HEK293T (cell line): ENCODE data around the gene LYZL6.

Experiments
- CTCF ChIA-PET: fragments of 350-600 bp; formaldehyde crosslinking; extraction: SDS; loops from one replicate; lab custom pipeline; 2021; ENCODE audit warnings: antibody characterized with exemption, inconsistent platforms; lab: Yijun Ruan, JAX
- POLR2A ChIA-PET: fragments of 350-600 bp; formaldehyde crosslinking; extraction: SDS; loops from one replicate; lab custom pipeline; 2020; ENCODE audit warnings: antibody characterized with exemption, inconsistent platforms; lab: Yijun Ruan, JAX
- DNase-seq: peaks from one replicate; pipeline ENCODE4 v3.0.0; 2012; ENCODE audit warnings: mixed read lengths; ENCODE audit errors: extremely low spot score
- ARNT ChIP-seq: fragments of 450-650 bp; IDR thresholded peaks from 2 replicates; pipeline ENCODE4 v1.6.1; 2017; ENCODE audit warnings: mild to moderate bottlenecking
- BHLHE40 ChIP-seq: fragments of 450-650 bp; IDR thresholded peaks from 2 replicates; pipeline ENCODE4 v1.6.1; 2016; ENCODE audit warnings: mild to moderate bottlenecking, moderate library complexity, borderline replicate concordance
- CTBP1 ChIP-seq: fragments of 450-650 bp; IDR thresholded peaks from 2 replicates; pipeline ENCODE4 v1.6.1; 2016; ENCODE audit warnings: borderline replicate concordance
- ELF4 ChIP-seq: fragments of 450-650 bp; IDR thresholded peaks from 2 replicates; pipeline ENCODE4 v1.6.1; 2017; ENCODE audit warnings: antibody characterized with exemption
- FOXA1 ChIP-seq: fragments of 450-650 bp; IDR thresholded peaks from 2 replicates; pipeline ENCODE4 v1.6.1; 2016; ENCODE audit warnings: mild to moderate bottlenecking
- FOXK2 ChIP-seq: fragments of 450-650 bp; IDR thresholded peaks from 2 replicates; pipeline ENCODE4 v1.6.1; 2016; ENCODE audit warnings: mild to moderate bottlenecking
- FOXM1 ChIP-seq: fragments of 450-650 bp; IDR thresholded peaks from 2 replicates; pipeline ENCODE4 v1.6.1; 2017; ENCODE audit warnings: mild to moderate bottlenecking, borderline replicate concordance
- HDGF ChIP-seq: fragments of 450-650 bp; IDR thresholded peaks from 2 replicates; pipeline ENCODE4 v1.6.1; 2017; ENCODE audit warnings: antibody characterized with exemption, borderline replicate concordance
- L3MBTL2 ChIP-seq: fragments of 450-650 bp; conservative IDR thresholded peaks from 2 replicates; pipeline ENCODE4 v1.6.1; 2016; ENCODE audit warnings: mild to moderate bottlenecking
- LEF1 ChIP-seq: fragments of 450-650 bp; IDR thresholded peaks from 2 replicates; pipeline ENCODE4 v1.6.1; 2017; ENCODE audit warnings: mild to moderate bottlenecking, borderline replicate concordance
- NFRKB ChIP-seq: fragments of 450-650 bp; IDR thresholded peaks from 2 replicates; pipeline ENCODE4 v1.6.1; 2016; ENCODE audit warnings: mild to moderate bottlenecking, moderate library complexity
- SP1 ChIP-seq: fragments of 450-650 bp; IDR thresholded peaks from 2 replicates; pipeline ENCODE4 v1.6.1; 2017
- SUZ12 ChIP-seq: fragments of 450-650 bp; IDR thresholded peaks from 2 replicates; pipeline ENCODE4 v1.6.1; 2016; ENCODE audit warnings: mild to moderate bottlenecking
- TARDBP ChIP-seq: fragments of 450-650 bp; IDR thresholded peaks from 2 replicates; pipeline ENCODE4 v1.6.1; 2016
- ZNF384 ChIP-seq: fragments of 450-650 bp; IDR thresholded peaks from 2 replicates; pipeline ENCODE4 v1.6.1; 2016
- TF ChIP-seq, protein P1 (sequence below): fragments of 450-650 bp; IDR thresholded peaks from 2 replicates; pipeline ENCODE4 v1.6.1; 2016

LYZL6 gene

GRCh38 chr17:35973333-35974260 lies 30.1 kb upstream of the LYZL6 start:
- TF ChIP-seq BHLHE40 (no peak), ARNT (no peak), SP1 (no peak), FOXK2 (no peak), LEF1 (no peak), ZNF384 (no peak), HDGF (no peak)
- CTCF ChIA-PET: interaction anchor here (1.1 kb wide), 1 partner anchor 99 kb away, joined by 6 read pairs; no protein-coding TSS in a partner anchor
- DNase-seq: no peak
- POLR2A ChIA-PET: no interaction called here

- POLR2A ChIA-PET: no interaction called here
- CTCF ChIA-PET: interaction anchor here (1.1 kb wide), 1 partner anchor 100 kb away, joined by 6 read pairs; no protein-coding TSS in a partner anchor
Observed at GRCh38 chr17:35972945-35973332, 29.4 kb upstream of the LYZL6 start.

DNA sequence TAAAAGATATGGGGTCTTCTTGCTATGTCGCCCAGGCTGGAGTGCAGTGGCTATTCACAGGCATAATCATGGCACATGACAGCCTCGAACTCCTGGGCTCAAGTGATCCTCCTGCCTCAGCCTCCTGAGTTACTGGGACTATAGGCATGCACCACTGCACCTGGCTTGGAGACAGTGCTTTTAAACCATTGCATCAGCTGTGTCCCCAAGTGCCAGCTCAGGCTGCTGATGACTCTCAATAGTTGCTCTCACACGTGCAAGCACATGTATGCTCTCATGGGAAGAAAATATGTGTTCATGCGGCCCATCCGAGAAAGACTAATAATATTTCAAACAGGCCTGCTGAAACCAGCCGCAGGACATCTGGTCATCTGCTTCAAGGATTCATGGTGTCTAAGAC lies 29.0 kb upstream of the LYZL6 start:
- ChIA-PET CTCF (interaction anchor here (1.1 to 2.5 kb wide), 2 partner anchors 100 to 176 kb away, joined by 6 to 9 read pairs; no protein-coding TSS in a partner anchor), POLR2A (no interaction called here)
- TF ChIP-seq FOXA1 (no peak), TARDBP (no peak), BHLHE40 (no peak), ZNF384 (no peak), CTBP1 (no peak), HDGF (no peak), SUZ12 (no peak), ARNT (no peak), FOXM1 (no peak), FOXK2 (no peak), SP1 (no peak), LEF1 (no peak), L3MBTL2 (no peak), ELF4 (no peak), NFRKB (no peak)
- TF ChIP-seq, protein P1, sequence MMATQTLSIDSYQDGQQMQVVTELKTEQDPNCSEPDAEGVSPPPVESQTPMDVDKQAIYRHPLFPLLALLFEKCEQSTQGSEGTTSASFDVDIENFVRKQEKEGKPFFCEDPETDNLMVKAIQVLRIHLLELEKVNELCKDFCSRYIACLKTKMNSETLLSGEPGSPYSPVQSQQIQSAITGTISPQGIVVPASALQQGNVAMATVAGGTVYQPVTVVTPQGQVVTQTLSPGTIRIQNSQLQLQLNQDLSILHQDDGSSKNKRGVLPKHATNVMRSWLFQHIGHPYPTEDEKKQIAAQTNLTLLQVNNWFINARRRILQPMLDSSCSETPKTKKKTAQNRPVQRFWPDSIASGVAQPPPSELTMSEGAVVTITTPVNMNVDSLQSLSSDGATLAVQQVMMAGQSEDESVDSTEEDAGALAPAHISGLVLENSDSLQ: no peak
- DNase-seq: no peak

More at GRCh38 chr17:35972945-35973332, 29.4 kb upstream of the LYZL6 start:
- no peak for DNase-seq
- TF ChIP-seq FOXK2: no peak
- no peak for TF ChIP-seq ELF4
- no peak for TF ChIP-seq SUZ12
- TF ChIP-seq FOXM1: no peak
- TF ChIP-seq, protein P1: no peak
- TF ChIP-seq FOXA1: no peak
- no peak for TF ChIP-seq CTBP1
- no peak for TF ChIP-seq SP1
- no peak for TF ChIP-seq LEF1
- TF ChIP-seq BHLHE40: no peak
- TF ChIP-seq TARDBP: no peak
- no peak for TF ChIP-seq HDGF
- TF ChIP-seq NFRKB: no peak
- TF ChIP-seq ARNT: no peak
- no peak for TF ChIP-seq ZNF384
- TF ChIP-seq L3MBTL2: no peak

- ChIA-PET POLR2A (interaction anchor here (1.3 kb wide), 1 partner anchor 163 kb away, joined by 3 read pairs; the partner anchor contains the start of gene TAF15), CTCF (interaction anchor here (1.1 to 2.5 kb wide), 2 partner anchors 10 to 177 kb away, joined by 3 to 9 read pairs; no protein-coding TSS in a partner anchor)
- TF ChIP-seq FOXM1 (no peak), FOXA1 (no peak), ARNT (no peak), ELF4 (no peak), ZNF384 (no peak)
- DNase-seq: no peak
Observed at GRCh38 chr17:35972066-35972465, 28.6 kb upstream of the LYZL6 start.

GRCh38 chr17:35969558-35970380 lies 26.3 kb upstream of the LYZL6 start:
- ChIA-PET POLR2A (no interaction called here), CTCF (interaction anchor here (0.6 to 2.5 kb wide), 17 partner anchors 11 to 513 kb away, joined by 3 to 18 read pairs (median 3); partner anchors contain the start of gene CCL3)
- DNase-seq: peak; percentile 64
- no peak for TF ChIP-seq L3MBTL2
- TF ChIP-seq ZNF384: no peak
- no peak for TF ChIP-seq FOXK2
- no peak for TF ChIP-seq ARNT
- no peak for TF ChIP-seq SP1
- no peak for TF ChIP-seq LEF1
- TF ChIP-seq HDGF: no peak
- TF ChIP-seq FOXA1: no peak
- TF ChIP-seq, protein P1: no peak
- TF ChIP-seq BHLHE40: no peak
- TF ChIP-seq TARDBP: no peak
- no peak for TF ChIP-seq FOXM1
- no peak for TF ChIP-seq ELF4
- no peak for TF ChIP-seq SUZ12
- no peak for TF ChIP-seq CTBP1
- TF ChIP-seq NFRKB: no peak
